Cardiac ventricle fibroblast (primary cell): ENCODE data around the gene WDR83. TPM values are rescaled to one million over a fixed set of nuclear protein-coding genes. Genes with fewer than 3 reads are reported as not detected.

Experiments used
- total RNA-seq: library from RNA; depleted of rRNA; stranded (reverse); fragments of >200 nt; gene quantifications from 2 replicates; pipeline ENCODE4 v1.2.3, GENCODE V29; 2015

Gene WDR83, protein sequence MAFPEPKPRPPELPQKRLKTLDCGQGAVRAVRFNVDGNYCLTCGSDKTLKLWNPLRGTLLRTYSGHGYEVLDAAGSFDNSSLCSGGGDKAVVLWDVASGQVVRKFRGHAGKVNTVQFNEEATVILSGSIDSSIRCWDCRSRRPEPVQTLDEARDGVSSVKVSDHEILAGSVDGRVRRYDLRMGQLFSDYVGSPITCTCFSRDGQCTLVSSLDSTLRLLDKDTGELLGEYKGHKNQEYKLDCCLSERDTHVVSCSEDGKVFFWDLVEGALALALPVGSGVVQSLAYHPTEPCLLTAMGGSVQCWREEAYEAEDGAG
- 9.0 and 9.4 TPM in 2 replicates for total RNA-seq

GRCh38 chr19:12666265-12667048, at the start of gene WDR83, which contains the start of gene MAN2B1:
Gene WDR83, plus strand, starts transcription at chr19:12666807. Its CDS starts 2,984 bp downstream, at chr19:12669791.
Gene MAN2B1, minus strand, starts transcription at chr19:12666742. Its CDS starts 41 bp downstream, at chr19:12666701.

GRCh38 chr19:12681074-12681987, 14.7 kb downstream of the WDR83 start, which contains the start of gene DHPS:
Gene DHPS, minus strand, starts transcription at chr19:12681880. Its CDS starts 114 bp downstream, at chr19:12681766.

DNA sequence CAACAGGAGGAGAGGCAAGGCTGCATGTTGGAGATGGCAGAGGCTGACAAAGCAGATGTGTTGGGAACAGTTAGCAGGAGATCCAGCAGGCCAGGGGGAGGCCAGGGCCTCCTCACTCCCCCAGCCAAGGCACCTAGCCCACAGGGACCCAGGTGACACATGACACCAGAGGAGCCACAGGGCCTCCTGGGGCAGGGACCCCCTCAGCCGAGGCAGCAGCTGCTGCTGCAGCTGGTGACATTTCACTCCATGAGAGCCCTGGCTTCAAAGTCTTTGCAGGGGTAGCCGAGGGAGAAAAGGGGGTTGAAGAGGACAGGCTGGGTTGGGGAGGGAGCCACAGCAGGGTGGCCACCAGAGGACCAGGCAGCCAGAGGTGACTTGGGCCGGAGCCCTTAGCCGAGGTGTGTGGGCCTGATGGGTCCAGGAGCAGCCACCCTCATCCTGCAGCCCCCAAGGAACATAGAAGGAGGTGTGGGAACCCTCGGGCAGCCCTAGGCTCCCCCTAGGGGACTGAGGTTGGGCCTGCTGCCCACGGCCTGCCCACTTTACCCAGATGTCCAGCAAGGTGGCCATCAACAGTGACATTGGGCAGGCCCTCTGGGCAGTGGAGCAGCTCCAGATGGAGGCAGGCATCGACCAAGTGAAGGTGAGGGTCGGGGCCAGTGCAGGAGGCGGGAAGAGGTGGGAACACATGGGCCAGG, 21.0 kb downstream of the WDR83 start, which contains the start of gene GNG14:
Gene GNG14 (plus strand): TSS at position 503 of the 701 bp plus-strand sequence. CDS start 51 bp downstream, at position 554.

DNA sequence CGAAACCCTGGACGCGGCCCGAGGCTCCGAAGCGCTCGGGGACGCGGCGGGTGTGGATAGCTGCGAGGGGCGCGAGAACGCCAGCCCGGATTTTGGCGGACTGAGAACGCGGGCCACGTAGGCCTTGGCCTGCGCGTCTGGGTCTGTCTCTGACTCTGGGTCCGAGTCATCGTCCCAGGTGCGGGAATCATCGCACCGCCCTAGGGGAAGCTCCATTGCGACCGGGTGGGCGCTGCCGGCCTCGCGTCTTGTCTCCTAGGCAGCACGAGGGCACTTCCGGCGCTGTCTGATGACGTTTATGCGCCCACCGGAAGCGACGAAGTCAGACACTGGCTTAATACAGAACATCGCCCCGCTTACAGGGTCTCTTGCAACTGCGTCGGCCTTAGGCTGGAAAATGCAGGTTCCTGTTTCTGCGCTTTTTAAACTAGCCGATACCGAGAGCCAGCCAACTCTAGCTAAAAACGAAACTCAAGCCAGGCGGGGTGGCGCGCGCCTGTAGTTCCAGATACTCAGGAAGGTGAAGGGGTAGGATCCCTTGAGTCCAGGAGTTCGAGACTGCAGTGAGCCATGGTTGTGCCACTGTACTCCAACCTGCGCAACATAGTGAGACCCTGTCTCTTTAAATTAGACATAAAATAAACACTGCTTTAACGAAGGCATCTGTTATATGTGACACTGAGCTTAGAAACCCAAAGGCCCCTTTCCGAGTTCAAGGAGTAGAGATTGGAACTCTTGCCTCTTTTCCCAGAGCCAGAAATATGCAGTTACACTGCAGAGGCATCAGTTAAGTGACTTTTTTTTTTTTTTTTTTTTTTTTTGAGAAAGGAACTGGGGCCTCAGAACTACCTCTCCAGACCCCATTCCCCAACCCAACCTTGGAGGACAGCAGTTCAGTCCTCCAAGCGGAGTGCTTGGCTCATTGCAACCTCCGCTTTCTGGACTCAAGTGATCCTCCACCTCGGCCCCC, 30.0 kb downstream of the WDR83 start, which contains the start of gene FBXW9:
Gene FBXW9 (minus strand): TSS at position 266 of the 970 bp plus-strand sequence. CDS start 50 bp downstream, at position 216.

GRCh38 chr19:12723641-12724426, 57.2 kb downstream of the WDR83 start, which contains the start of gene TNPO2:
Gene TNPO2, minus strand, starts transcription at chr19:12723932. Its CDS starts 2,955 bp downstream, at chr19:12720977.

Other genes with a start within 250 kb of the WDR83 start
- gene ZNF443, start 225.8 kb upstream of the WDR83 start, total RNA-seq: 0.59 and 1.1 TPM in 2 replicates
- gene ZNF709, start 182.0 kb upstream of the WDR83 start, total RNA-seq: 1.7 and 1.9 TPM in 2 replicates
- 3.3 and 3.4 TPM in 2 replicates for gene ZNF564, start 115.3 kb upstream of the WDR83 start, total RNA-seq
- gene ZNF490, start 56.0 kb upstream of the WDR83 start, total RNA-seq: 6.0 and 10.6 TPM in 2 replicates
- 10.6 and 13.2 TPM in 2 replicates for gene ZNF791, start 55.9 kb upstream of the WDR83 start, total RNA-seq
- 120 and 162 TPM in 2 replicates for gene MAN2B1, start 65 bp upstream of the WDR83 start, total RNA-seq
- gene DHPS, start 15.1 kb downstream of the WDR83 start, total RNA-seq: 72.2 and 74.9 TPM in 2 replicates
- not detected in 2 replicates for gene GNG14, start 21.2 kb downstream of the WDR83 start, total RNA-seq
- 7.3 and 8.3 TPM in 2 replicates for gene FBXW9, start 29.8 kb downstream of the WDR83 start, total RNA-seq
- gene TNPO2, start 57.1 kb downstream of the WDR83 start, total RNA-seq: 32.9 and 45.1 TPM in 2 replicates
- 311 and 336 TPM in 2 replicates for gene TRIR, start 67.9 kb downstream of the WDR83 start, total RNA-seq
- gene GET3, start 70.7 kb downstream of the WDR83 start, total RNA-seq: 46.8 and 54.1 TPM in 2 replicates
- gene BEST2, start 85.0 kb downstream of the WDR83 start, total RNA-seq: not detected in 2 replicates
- gene HOOK2, start 108.7 kb downstream of the WDR83 start, total RNA-seq: 15.2 and 16.8 TPM in 2 replicates
- 387 and 404 TPM in 2 replicates for gene JUNB, start 124.7 kb downstream of the WDR83 start, total RNA-seq
- gene PRDX2, start 135.0 kb downstream of the WDR83 start, total RNA-seq: 252 and 259 TPM in 2 replicates
- gene THSD8, start 135.3 kb downstream of the WDR83 start, total RNA-seq: not detected in 2 replicates
- 4.9 and 6.0 TPM in 2 replicates for gene RNASEH2A, start 139.8 kb downstream of the WDR83 start, total RNA-seq
- gene RTBDN, start 167.8 kb downstream of the WDR83 start, total RNA-seq: not detected in 2 replicates
- gene MAST1, start 171.7 kb downstream of the WDR83 start, total RNA-seq: 0.19 and 1.3 TPM in 2 replicates
- gene DNASE2, start 214.6 kb downstream of the WDR83 start, total RNA-seq: 30.2 and 36.6 TPM in 2 replicates
- not detected in 2 replicates for gene KLF1, start 220.4 kb downstream of the WDR83 start, total RNA-seq
- 28.0 and 29.7 TPM in 2 replicates for gene GCDH, start 224.4 kb downstream of the WDR83 start, total RNA-seq